Transverse colon (tissue), 1 donor: ENCODE results near the gene USP6NL.

Experiments used
- EP300 ChIP-seq: sonication (generic); formaldehyde crosslinking; IDR thresholded peaks from one replicate; pipeline ENCODE4 v1.6.1; 2017; ENCODE audit warnings: antibody characterized with exemption, low read depth
- POLR2A ChIP-seq: fragments of 450-650 bp; IDR thresholded peaks from one replicate; pipeline ENCODE4 v1.6.1; 2016; ENCODE audit warnings: antibody characterized with exemption, mild to moderate bottlenecking, moderate library complexity

DNA sequence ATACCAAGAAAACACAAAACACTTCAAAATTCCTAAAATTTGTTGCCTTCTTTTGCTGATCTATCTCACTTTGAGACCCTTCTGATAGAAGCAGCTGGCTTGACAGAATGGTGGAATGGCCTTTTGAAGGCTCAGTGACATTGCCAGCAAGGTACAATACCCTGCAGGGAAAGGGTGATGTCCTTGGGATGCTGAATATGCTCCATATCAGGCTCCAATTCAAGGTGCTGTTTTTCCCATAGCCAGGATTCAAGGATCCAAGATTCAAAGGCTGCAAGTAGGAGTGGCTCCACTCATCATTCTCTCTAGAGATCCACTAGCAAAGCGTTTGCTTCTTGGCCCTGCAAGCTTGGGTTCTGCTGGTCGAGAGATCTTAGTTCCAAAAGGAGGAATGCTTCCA lies 120.4 kb downstream of the USP6NL start:
- no peak for TF ChIP-seq EP300
- TF ChIP-seq POLR2A: no peak
